H1 (cell line): ENCODE measurements around the gene SERINC5. TPM values are rescaled to one million over a fixed set of nuclear protein-coding genes. Genes with fewer than 3 reads are reported as not detected.
A peak's percentile ranks its signal among the peaks of the same experiment; 100 is the strongest.

ENCODE experiments used
- CTCF ChIA-PET: fragments of 300-600 bp; sonication (Branson Sonifier 250); formaldehyde crosslinking; loops from one replicate; lab custom pipeline; 2021; ENCODE audit not compliant: partially characterized antibody; lab: Charles Lee
- POLR2A ChIA-PET: fragments of 300-600 bp; sonication (Branson Sonifier 250); formaldehyde crosslinking; loops from one replicate; lab custom pipeline; 2021; ENCODE audit warnings: inconsistent platforms; ENCODE audit not compliant: partially characterized antibody; lab: Charles Lee
- DNase-seq, 2 experiments: peaks; one replicate each; pipeline versions ENCODE4 v3.0.0 to v3.0.0-alpha.2; 2010 to 2022; ENCODE audit warnings: low spot score in 2 of 2, low read depth in 1 of 2, mixed read lengths in 1 of 2
- FAIRE-seq: peaks from 2 replicates; lab custom pipeline; 2011; peaks lifted over from hg19 to GRCh38; lab: Jason Lieb, UNC
- H2AFZ ChIP-seq: 2 replicates; pipeline ENCODE4 v1.8.1; 2012; ENCODE audit warnings: low read length, inconsistent platforms
- H2AK5ac ChIP-seq: 2 replicates; pipeline ENCODE4 v1.6.1; 2013; ENCODE audit warnings: low read depth, low read length
- H2BK120ac ChIP-seq: replicated peaks from 2 replicates; pipeline ENCODE3; 2013; ENCODE audit warnings: low read depth, low read length, inconsistent platforms
- H2BK12ac ChIP-seq: 2 replicates; pipeline ENCODE4 v1.6.1; 2013; ENCODE audit warnings: low read depth, low read length
- H2BK15ac ChIP-seq: 2 replicates; pipeline ENCODE4 v1.6.1; 2013; ENCODE audit warnings: low read length
- H2BK20ac ChIP-seq: 2 replicates; pipeline ENCODE4 v1.6.1; 2013; ENCODE audit warnings: low read length
- H2BK5ac ChIP-seq: 2 replicates; pipeline ENCODE4 v1.6.1; 2013; ENCODE audit warnings: low read depth, low read length
- H3K14ac ChIP-seq: 2 replicates; pipeline ENCODE4 v1.6.1; 2013; ENCODE audit warnings: inconsistent platforms; ENCODE audit not compliant: insufficient read length
- H3K18ac ChIP-seq: 2 replicates; pipeline ENCODE4 v1.6.1; 2013; ENCODE audit warnings: low read length; ENCODE audit errors: extremely low read depth
- H3K23ac ChIP-seq: 2 replicates; pipeline ENCODE4 v1.6.1; 2013; ENCODE audit warnings: inconsistent platforms; ENCODE audit not compliant: insufficient read length
- H3K23me2 ChIP-seq: 2 replicates; pipeline ENCODE4 v1.6.1; 2013; ENCODE audit warnings: low read depth, low read length
- H3K27ac ChIP-seq: 2 replicates; pipeline ENCODE4 v1.6.1; 2011; ENCODE audit warnings: low read depth, low read length, inconsistent platforms
- H3K27me3 ChIP-seq, 4 experiments: replicated peaks in 1 of 4; 1 replicate in 1 of 4; 2 replicates in 3 of 4; pipeline versions ENCODE4 v1.6.1 to v1.8.1; 2011 to 2013; ENCODE audit warnings: low read length in 3 of 4, mild to moderate bottlenecking in 3 of 4, inconsistent platforms in 2 of 4, mixed read lengths in 2 of 4, moderate library complexity in 1 of 4; ENCODE audit not compliant: control insufficient read depth in 3 of 4, insufficient read depth in 3 of 4; ENCODE audit errors: extremely low read depth in 1 of 4
- H3K36me3 ChIP-seq, 4 experiments: 2 replicates each; pipeline versions ENCODE4 v1.6.1 to v1.8.1; 2011 to 2013; ENCODE audit warnings: mild to moderate bottlenecking in 4 of 4, low read length in 3 of 4, moderate library complexity in 2 of 4, control low read depth in 1 of 4, inconsistent platforms in 1 of 4; ENCODE audit not compliant: insufficient read depth in 4 of 4, control insufficient read depth in 2 of 4
- H3K4ac ChIP-seq: replicated peaks from 2 replicates; pipeline ENCODE3; 2013; ENCODE audit warnings: low read length, low read depth, mixed read lengths, inconsistent platforms; ENCODE audit not compliant: insufficient read length
- H3K4me1 ChIP-seq, 4 experiments: replicated peaks in 1 of 4; 1 replicate in 1 of 4; 2 replicates in 3 of 4; pipeline versions ENCODE4 v1.6.1 to v1.8.1; 2011 to 2013; ENCODE audit warnings: low read length in 3 of 4, inconsistent platforms in 2 of 4, mixed read lengths in 1 of 4; ENCODE audit not compliant: insufficient read depth in 4 of 4, control insufficient read depth in 3 of 4
- H3K4me2 ChIP-seq, 2 experiments: 2 replicates each; pipeline versions ENCODE4 v1.6.1 to v1.8.1; 2011 to 2013; ENCODE audit warnings: low read depth in 2 of 2, low read length in 2 of 2, control low read depth in 1 of 2, inconsistent platforms in 1 of 2, mild to moderate bottlenecking in 1 of 2; ENCODE audit not compliant: insufficient read depth in 1 of 2
- H3K4me3 ChIP-seq, 4 experiments: fragments of 200-600, 300-600 bp in 1 of 4; sonication (generic), shearing (Covaris generic), sonication (Bioruptor Twin) in 1 of 4; 2 replicates each; pipeline versions ENCODE4 v1.5.1 to v1.8.1; 2011 to 2016; ENCODE audit warnings: low read length in 4 of 4, low read depth in 3 of 4, control low read depth in 2 of 4, inconsistent platforms in 2 of 4, mild to moderate bottlenecking in 2 of 4, mixed read lengths in 1 of 4, moderate library complexity in 1 of 4; ENCODE audit not compliant: insufficient read depth in 2 of 4; ENCODE audit errors: extremely low read depth in 1 of 4
- H3K56ac ChIP-seq: replicated peaks from 2 replicates; pipeline ENCODE3; 2013; ENCODE audit warnings: low read depth, mild to moderate bottlenecking, mixed read lengths, low read length, inconsistent platforms; ENCODE audit not compliant: insufficient read length
- H3K79me1 ChIP-seq: 2 replicates; pipeline ENCODE4 v1.6.1; 2013; ENCODE audit warnings: low read depth, low read length, control low read depth
- H3K79me2 ChIP-seq, 2 experiments: 2 replicates each; pipeline versions ENCODE4 v1.6.1 to v1.8.1; 2012 to 2013; ENCODE audit warnings: low read length in 2 of 2, mild to moderate bottlenecking in 2 of 2, inconsistent platforms in 1 of 2; ENCODE audit not compliant: insufficient read depth in 2 of 2, control insufficient read depth in 1 of 2
- H3K9ac ChIP-seq, 4 experiments: replicated peaks in 1 of 4; 1 replicate in 1 of 4; 2 replicates in 3 of 4; pipeline versions ENCODE4 v1.6.1 to v1.8.1; 2011 to 2013; ENCODE audit warnings: low read depth in 3 of 4, low read length in 3 of 4, control low read depth in 2 of 4, mild to moderate bottlenecking in 2 of 4, moderate library complexity in 2 of 4, inconsistent platforms in 1 of 4; ENCODE audit errors: extremely low read depth in 1 of 4
- H3K9me3 ChIP-seq, 2 experiments: 2 replicates each; pipeline versions ENCODE4 v1.6.1 to v1.8.1; 2012 to 2013; ENCODE audit warnings: mild to moderate bottlenecking in 2 of 2, moderate library complexity in 2 of 2, control low read depth in 1 of 2, inconsistent platforms in 1 of 2, low read depth in 1 of 2, low read length in 1 of 2, mixed read lengths in 1 of 2; ENCODE audit not compliant: insufficient read depth in 2 of 2
- H4K20me1 ChIP-seq, 2 experiments: replicated peaks in 1 of 2; 2 replicates each; pipeline versions ENCODE3 to v1.8.1; 2011 to 2013; ENCODE audit warnings: inconsistent platforms in 2 of 2, low read length in 2 of 2, mild to moderate bottlenecking in 1 of 2; ENCODE audit not compliant: insufficient read depth in 2 of 2, control insufficient read depth in 1 of 2
- H4K5ac ChIP-seq: 2 replicates; pipeline ENCODE4 v1.6.1; 2013; ENCODE audit warnings: low read length, low read depth, mixed read lengths, inconsistent platforms; ENCODE audit not compliant: insufficient read length
- H4K8ac ChIP-seq: 2 replicates; pipeline ENCODE4 v1.8.0; 2013; ENCODE audit warnings: mild to moderate bottlenecking, moderate library complexity, low read length, inconsistent platforms; ENCODE audit not compliant: insufficient read depth; ENCODE audit errors: extremely low read depth
- H4K91ac ChIP-seq: replicated peaks from 2 replicates; pipeline ENCODE3; 2013; ENCODE audit warnings: low read length, mixed read lengths, inconsistent platforms; ENCODE audit not compliant: insufficient read length
- BCL11A ChIP-seq, 2 experiments: IDR thresholded peaks; one replicate each; pipeline ENCODE4 v1.6.1; 2011; ENCODE audit warnings: low read depth in 2 of 2, low read length in 2 of 2, mild to moderate bottlenecking in 2 of 2
- CBX8 ChIP-seq: fragments of 300-800, 300-1000 bp; sonication (generic); IDR thresholded peaks from 2 replicates; pipeline ENCODE4 v1.7.1; 2016; ENCODE audit warnings: low read depth, low read length, borderline replicate concordance
- E2F6 ChIP-seq: IDR thresholded peaks from 2 replicates; pipeline ENCODE4 v1.6.1; 2012; ENCODE audit warnings: inconsistent platforms
- EGR1 ChIP-seq: IDR thresholded peaks from 2 replicates; pipeline ENCODE4 v1.6.1; 2011; ENCODE audit warnings: low read depth, low read length, borderline replicate concordance
- HDAC6 ChIP-seq: IDR thresholded peaks from one replicate; pipeline ENCODE4 v1.7.1; 2012; ENCODE audit warnings: low read depth, mild to moderate bottlenecking, inconsistent platforms, low read length, moderate library complexity
- MAX ChIP-seq: IDR thresholded peaks from 2 replicates; pipeline ENCODE4 v1.6.1; 2012; ENCODE audit warnings: inconsistent platforms
- POLR2AphosphoS5 ChIP-seq: IDR thresholded peaks from 2 replicates; pipeline ENCODE4 v1.6.1; 2011; ENCODE audit warnings: low read depth, low read length
- SIN3A ChIP-seq, 2 experiments: IDR thresholded peaks in 1 of 2; conservative IDR thresholded peaks in 1 of 2; 2 replicates each; pipeline ENCODE4 v1.6.1; 2011 to 2012; ENCODE audit warnings: low read length in 2 of 2, improper control_type of control experiment in 1 of 2, low read depth in 1 of 2, mild to moderate bottlenecking in 1 of 2
- SIX5 ChIP-seq: IDR thresholded peaks from 2 replicates; pipeline ENCODE4 v1.6.1; 2011; ENCODE audit warnings: mild to moderate bottlenecking, low read depth, low read length
- SP1 ChIP-seq: IDR thresholded peaks from 2 replicates; pipeline ENCODE4 v1.6.1; 2011; ENCODE audit warnings: low read depth, low read length
- SRF ChIP-seq: IDR thresholded peaks from 2 replicates; pipeline ENCODE4 v1.6.1; 2011; ENCODE audit warnings: mild to moderate bottlenecking, low read depth, low read length, moderate library complexity
- TBP ChIP-seq: IDR thresholded peaks from 2 replicates; pipeline ENCODE4 v1.6.1; 2011; ENCODE audit warnings: low read depth, low read length, improper control_type of control experiment
- TEAD4 ChIP-seq: IDR thresholded peaks from 2 replicates; pipeline ENCODE4 v1.6.1; 2012; ENCODE audit warnings: low read depth, low read length, inconsistent platforms, mixed read lengths
- YY1 ChIP-seq: IDR thresholded peaks from 2 replicates; pipeline ENCODE4 v1.6.1; 2011; ENCODE audit warnings: low read depth, mild to moderate bottlenecking, low read length
- WGBS, 2 experiments: shearing (Covaris generic) in 1 of 2; methylation state at CpG; one replicate each; pipeline versions ENCODE4 v1.1.6 to v1.1.7; 2013 to 2015; ENCODE audit warnings: low lambda C conversion rate in 2 of 2, mixed read lengths in 2 of 2, inconsistent platforms in 1 of 2, low coverage in 1 of 2, missing lambda C conversion rate in 1 of 2; ENCODE audit not compliant: insufficient replicate concordance in 2 of 2, insufficient coverage in 1 of 2, insufficient read length in 1 of 2; ENCODE audit errors: extremely low coverage in 1 of 2, missing lambda C conversion rate in 1 of 2; 5-methylcytosine and 5-hydroxymethylcytosine counted together
- polyA plus RNA-seq, 7 experiments: library from polyadenylated mRNA; depleted of rRNA in 3 of 7; stranded (reverse) in 5 of 7; unstranded in 2 of 7; fragments of >200 nt in 5 of 7; fragments of 200-250 nt in 2 of 7; gene quantifications; 1 replicate in 5 of 7; 2 replicates in 1 of 7; 4 replicates in 1 of 7; pipeline versions ENCODE4 v1.2.1 to v1.2.3, GENCODE V29; 2011 to 2013; ENCODE audit warnings: missing spikeins in 2 of 7, mixed read lengths in 2 of 7
- total RNA-seq: library from RNA; stranded (reverse); fragmentation: NEBNext Ultra II Directional; extraction: Animal tissue kit (Norgen Biotek cat#: 25700); gene quantifications from 2 replicates; pipeline ENCODE4 v1.2.1, GENCODE V29; 2021

Gene SERINC5
- total and polyA plus RNA-seq, 2 of the 8 experiments (the other 6 are each of a cell fraction or from before 2014, with no cell fraction given) = 32.2 to 149 TPM

- H3K23ac ChIP-seq = no peak overlapping the region
- H4K91ac ChIP-seq = no peak overlapping the region
- FAIRE-seq (no peak), DNase-seq (no peak)
- POLR2A ChIA-PET = interaction anchor here (0.6 to 3.1 kb wide), 4 partner anchors 15 to 26 kb away, joined by 3 to 11 read pairs (median 3); partner anchors contain the start of gene SERINC5
- peak overlapping the region; percentile 23; the same call in 1 of the 2 replicates for H4K8ac ChIP-seq
- H3K9ac ChIP-seq = no peak overlapping the region
- no peak overlapping the region for H3K4ac ChIP-seq
- H2AK5ac ChIP-seq = no peak overlapping the region
- H2BK20ac ChIP-seq = no peak overlapping the region
- H4K20me1 ChIP-seq = peaks cover 0 to 7% of the 10 kb centered on the region in 2 experiments
- H2BK120ac ChIP-seq = no peak overlapping the region
- peaks cover 0 to 8% (median 3%) of the 10 kb centered on the region in 4 experiments; a peak in 5 of 7 replicates for H3K4me1 ChIP-seq
- no peak overlapping the region for H4K5ac ChIP-seq
- H3K27me3 ChIP-seq = no peaks in the 10 kb centered on the region
- H3K36me3 ChIP-seq = no peaks in the 10 kb centered on the region
- no peaks in the 10 kb centered on the region for H3K9me3 ChIP-seq
- H3K79me2 ChIP-seq = peaks cover 0 to 94% of the 10 kb centered on the region in 2 experiments; a peak in 3 of 4 replicates
- H3K79me1 ChIP-seq = peaks cover 6% of the 10 kb centered on the region; the same call in 1 of the 2 replicates
- H3K4me2 ChIP-seq = peak overlapping the region in 1 of 2 experiments; percentile 8; a peak in 2 of 4 replicates
- H3K18ac ChIP-seq = no peak overlapping the region
- no peaks in the 10 kb centered on the region for H3K23me2 ChIP-seq
- no peak overlapping the region for H3K27ac ChIP-seq
- no peak overlapping the region for H2AFZ ChIP-seq
- H2BK12ac ChIP-seq = no peak overlapping the region
- no peak overlapping the region for H2BK15ac ChIP-seq
- no peak overlapping the region for H3K56ac ChIP-seq
- CTCF ChIA-PET = interaction anchor here (0.8 to 0.9 kb wide), 2 partner anchors 9 to 78 kb away, joined by 3 to 4 read pairs; no protein-coding TSS in a partner anchor
- H3K4me3 ChIP-seq = no peak overlapping the region
- no peak overlapping the region for H3K14ac ChIP-seq
- WGBS, 2 experiments = 68% methylated on average over 4 of the region's 4 CpGs; no CpG with 5 or more reads in 1 of the 2 experiments
- H2BK5ac ChIP-seq = no peak overlapping the region
- no peak for TF ChIP-seq SRF
- TF ChIP-seq EGR1 = no peak
- TF ChIP-seq YY1 = no peak
- no peak for TF ChIP-seq POLR2AphosphoS5
- TF ChIP-seq TBP = no peak
- TF ChIP-seq BCL11A (IDR thresholded peaks at IDR 0.05; ENCODE audit: low read depth in 2 of 2, low read length in 2 of 2) = no peak
- TF ChIP-seq CBX8 = no peak
- TF ChIP-seq E2F6 = no peak
- no peak for TF ChIP-seq MAX
- no peak for TF ChIP-seq SP1
- TF ChIP-seq TEAD4 = no peak
- no peak for TF ChIP-seq SIX5
- TF ChIP-seq HDAC6 = no peak
- no peak for TF ChIP-seq SIN3A (conservative IDR thresholded peaks at IDR 0.05 in 1 of 2, IDR thresholded peaks at IDR 0.05 in 1 of 2; ENCODE audit: low read depth in 1 of 2, low read length in 2 of 2)
These were observed 26.0 kb downstream of the SERINC5 start for GRCh38 chr5:80229902-80230255.
